SK-N-SH (cell line): ENCODE data around the gene C1RL. TPM values are rescaled to one million over a fixed set of nuclear protein-coding genes. Genes with fewer than 3 reads are reported as not detected.

Source experiments
- CTCF ChIA-PET: fragments of 300-600, 350-600 bp; formaldehyde crosslinking; extraction: SDS; loops from one replicate; lab custom pipeline; 2021; lab: Yijun Ruan, JAX
- POLR2A ChIA-PET: fragments of 350-600 bp; sonication (Branson Sonifier 250); formaldehyde crosslinking; extraction: SDS; loops from one replicate; lab custom pipeline; 2020; ENCODE audit warnings: antibody characterized with exemption, inconsistent platforms; lab: Yijun Ruan, JAX
- DNase-seq: peaks from one replicate; pipeline ENCODE4 v3.0.0; 2012
- H2AFZ ChIP-seq: fragments of 200-600 bp; sonication (generic); 2 replicates; pipeline ENCODE4 v1.8.1; 2016; ENCODE audit warnings: antibody characterized with exemption, mild to moderate bottlenecking, low read depth
- H3F3A ChIP-seq: fragments of 200-600 bp; sonication (generic); replicated peaks from 2 replicates; pipeline ENCODE3; 2016; ENCODE audit warnings: antibody characterized with exemption, mild to moderate bottlenecking; ENCODE audit not compliant: insufficient read depth
- H3K27ac ChIP-seq, 2 experiments: fragments of 200-500 bp in 1 of 2; fragments of 200-600 bp in 1 of 2; sonication (Bioruptor generic) in 1 of 2; sonication (generic), shearing (Covaris generic) in 1 of 2; 2 replicates each; pipeline versions ENCODE4 v1.5.1 to v1.6.1; 2014 to 2016; ENCODE audit warnings: low read depth in 2 of 2, inconsistent platforms in 1 of 2, low read length in 1 of 2, mild to moderate bottlenecking in 1 of 2, mixed read lengths in 1 of 2
- H3K27me3 ChIP-seq: fragments of 200-600 bp; sonication (generic), shearing (Covaris generic); 2 replicates; pipeline ENCODE4 v1.6.1; 2016; ENCODE audit warnings: mixed run types; ENCODE audit not compliant: insufficient read depth
- H3K36me3 ChIP-seq, 2 experiments: fragments of 200-500 bp in 1 of 2; fragments of 200-600 bp in 1 of 2; sonication (Bioruptor generic) in 1 of 2; sonication (generic) in 1 of 2; replicated peaks in 1 of 2; 2 replicates each; pipeline versions ENCODE3 to v1.5.1; 2014 to 2016; ENCODE audit warnings: low read length in 1 of 2, mild to moderate bottlenecking in 1 of 2; ENCODE audit not compliant: insufficient read depth in 2 of 2, control insufficient read depth in 1 of 2
- H3K4me1 ChIP-seq, 2 experiments: fragments of 200-500 bp in 1 of 2; fragments of 200-600 bp in 1 of 2; sonication (Bioruptor generic) in 1 of 2; sonication (generic), shearing (Covaris generic) in 1 of 2; 2 replicates each; pipeline versions ENCODE4 v1.5.1 to v1.6.1; 2014 to 2016; ENCODE audit warnings: low read depth in 1 of 2, low read length in 1 of 2, mixed run types in 1 of 2; ENCODE audit not compliant: insufficient read depth in 2 of 2, control insufficient read depth in 1 of 2
- H3K4me2 ChIP-seq: fragments of 200-600 bp; sonication (generic), shearing (Covaris generic); 2 replicates; pipeline ENCODE4 v1.6.1; 2017; ENCODE audit warnings: mixed run types
- H3K4me3 ChIP-seq, 2 experiments: fragments of 200-500 bp in 1 of 2; fragments of 200-600 bp in 1 of 2; sonication (Bioruptor generic) in 1 of 2; sonication (generic), shearing (Covaris generic) in 1 of 2; 2 replicates each; pipeline versions ENCODE4 v1.5.1 to v1.8.1; 2014 to 2016; ENCODE audit warnings: low read depth in 2 of 2, inconsistent platforms in 1 of 2, low read length in 1 of 2, mild to moderate bottlenecking in 1 of 2, mixed read lengths in 1 of 2, moderate library complexity in 1 of 2
- H3K79me2 ChIP-seq: fragments of 200-600 bp; sonication (generic); 2 replicates; pipeline ENCODE4 v1.8.1; 2017; ENCODE audit warnings: mild to moderate bottlenecking; ENCODE audit not compliant: insufficient read depth
- H3K9ac ChIP-seq: fragments of 200-600 bp; sonication (generic); 2 replicates; pipeline ENCODE4 v1.6.1; 2017; ENCODE audit warnings: mixed run types
- H3K9me2 ChIP-seq: fragments of 200-600 bp; sonication (generic); 2 replicates; pipeline ENCODE4 v1.6.1; 2017; ENCODE audit warnings: mixed run types
- H3K9me3 ChIP-seq: fragments of 200-600 bp; sonication (generic); 2 replicates; pipeline ENCODE4 v1.6.1; 2017; ENCODE audit warnings: mixed run types, mild to moderate bottlenecking, moderate library complexity
- H4K20me1 ChIP-seq: fragments of 200-600 bp; sonication (generic); 2 replicates; pipeline ENCODE4 v1.6.1; 2017; ENCODE audit warnings: mild to moderate bottlenecking, mixed run types; ENCODE audit not compliant: insufficient read depth
- CTCF ChIP-seq: fragments of 200-600 bp; sonication (generic); IDR thresholded peaks from 2 replicates; pipeline ENCODE4 v1.6.1; 2017; ENCODE audit warnings: antibody characterized with exemption, mild to moderate bottlenecking, moderate library complexity
- ELF1 ChIP-seq: IDR thresholded peaks from 2 replicates; pipeline ENCODE4 v1.4.0; 2012
- EP300 ChIP-seq, 2 experiments: IDR thresholded peaks; 2 replicates each; pipeline versions ENCODE4 v1.4.0 to v1.6.1; 2012; ENCODE audit warnings: borderline replicate concordance in 1 of 2, low read depth in 1 of 2, low read length in 1 of 2
- FOXM1 ChIP-seq: IDR thresholded peaks from 2 replicates; pipeline ENCODE4 v1.4.0; 2012; ENCODE audit warnings: low read depth, mild to moderate bottlenecking
- GABPA ChIP-seq: IDR thresholded peaks from 2 replicates; pipeline ENCODE4 v1.4.0; 2012; ENCODE audit warnings: low read depth, mild to moderate bottlenecking
- GATA2 ChIP-seq: sonication (generic); formaldehyde crosslinking; IDR thresholded peaks from 2 replicates; pipeline ENCODE4 v1.5.0; 2020; ENCODE audit warnings: mild to moderate bottlenecking, missing genetic modification reagents
- IRF3 ChIP-seq: fragments of 150-350 bp; IDR thresholded peaks from 2 replicates; pipeline ENCODE4 v1.6.1; 2016; ENCODE audit warnings: mild to moderate bottlenecking, low read depth, low read length
- JUND ChIP-seq: IDR thresholded peaks from 2 replicates; pipeline ENCODE4 v1.4.0; 2012
- MAX ChIP-seq: IDR thresholded peaks from 2 replicates; pipeline ENCODE4 v1.4.0; 2012; ENCODE audit warnings: low read depth
- NFIC ChIP-seq: IDR thresholded peaks from 2 replicates; pipeline ENCODE4 v1.4.0; 2012; ENCODE audit warnings: borderline replicate concordance
- RAD21 ChIP-seq: IDR thresholded peaks from 2 replicates; pipeline ENCODE4 v1.6.1; 2012; ENCODE audit warnings: mild to moderate bottlenecking, low read length
- RFX5 ChIP-seq: IDR thresholded peaks from 2 replicates; pipeline ENCODE4 v1.6.1; 2012; ENCODE audit warnings: mild to moderate bottlenecking, improper control_type of control experiment, low read length
- SMC3 ChIP-seq: IDR thresholded peaks from 2 replicates; pipeline ENCODE4 v1.6.1; 2012; ENCODE audit warnings: low read depth, low read length, improper control_type of control experiment
- TCF12 ChIP-seq: IDR thresholded peaks from 2 replicates; pipeline ENCODE4 v1.4.0; 2012
- TEAD4 ChIP-seq: IDR thresholded peaks from 2 replicates; pipeline ENCODE4 v1.4.0; 2012; ENCODE audit warnings: mild to moderate bottlenecking, borderline replicate concordance; ENCODE audit not compliant: insufficient read depth
- YY1 ChIP-seq: IDR thresholded peaks from 2 replicates; pipeline ENCODE4 v1.4.0; 2012; ENCODE audit warnings: low read depth, mild to moderate bottlenecking
- WGBS: methylation state at CpG from one replicate; pipeline ENCODE4 v1.1.6; 2017; ENCODE audit warnings: low lambda C conversion rate; 5-methylcytosine and 5-hydroxymethylcytosine counted together
- polyA plus RNA-seq, 3 experiments: library from polyadenylated mRNA; depleted of rRNA; stranded (reverse); fragments of >200 nt; gene quantifications; 2 replicates each; pipeline ENCODE4 v1.2.3, GENCODE V29; 2012
- TF ChIP-seq, protein P1 (sequence below): IDR thresholded peaks from 2 replicates; pipeline ENCODE4; 2012

C1RL gene
- polyA plus RNA-seq, 1 of the 3 experiments (the other 2 are of a cell fraction) = 8.3 TPM

- Histone ChIP-seq H3K27me3 (peaks cover 10% of the 10 kb centered on the region; the same call in 1 of the 2 replicates), H3K4me1 (peaks cover 0 to 19% of the 10 kb centered on the region in 2 experiments; a peak in 2 of 4 replicates), H3K9ac (no peak overlapping the region), H3K9me3 (no peaks in the 10 kb centered on the region), H3K27ac (no peak overlapping the region), H3K36me3 (no peaks in the 10 kb centered on the region), H4K20me1 (no peaks in the 10 kb centered on the region), H3K79me2 (no peaks in the 10 kb centered on the region), H3K4me3 (no peak overlapping the region; a peak in 1 of 4 replicates), H3K4me2 (no peak overlapping the region), H2AFZ (no peak overlapping the region), H3F3A (no peaks in the 10 kb centered on the region), H3K9me2 (no peaks in the 10 kb centered on the region)
- POLR2A ChIA-PET = no interaction called here
- 14% methylated on average over 4 of the region's 5 CpGs for WGBS
- TF ChIP-seq TEAD4 = no peak
- peak; percentile 49 for TF ChIP-seq SMC3
- TF ChIP-seq EP300 (IDR thresholded peaks at IDR 0.05; ENCODE audit: borderline replicate concordance in 1 of 2, low read depth in 1 of 2, low read length in 1 of 2) = no peak
- peak; percentile 87 for TF ChIP-seq CTCF
- no peak for TF ChIP-seq FOXM1
- TF ChIP-seq ELF1 = no peak
- TF ChIP-seq NFIC = no peak
- no peak for TF ChIP-seq GABPA
- TF ChIP-seq YY1 = no peak
- TF ChIP-seq TCF12 = no peak
- TF ChIP-seq GATA2 (CRISPR knock-in tag) = no peak
- TF ChIP-seq MAX = no peak
- TF ChIP-seq RAD21 = peak; percentile 65
- TF ChIP-seq RFX5 = no peak
- CTCF ChIA-PET = interaction anchor here (0.6 to 4.4 kb wide), 46 partner anchors 9 to 538 kb away, joined by 3 to 39 read pairs (median 5); partner anchors contain the start of genes C12orf57, C1R, C1S and LPCAT3
- DNase-seq = peak; percentile 61
Measured at GRCh38 chr12:7113389-7113871, 4.4 kb upstream of the C1RL start.

DNA sequence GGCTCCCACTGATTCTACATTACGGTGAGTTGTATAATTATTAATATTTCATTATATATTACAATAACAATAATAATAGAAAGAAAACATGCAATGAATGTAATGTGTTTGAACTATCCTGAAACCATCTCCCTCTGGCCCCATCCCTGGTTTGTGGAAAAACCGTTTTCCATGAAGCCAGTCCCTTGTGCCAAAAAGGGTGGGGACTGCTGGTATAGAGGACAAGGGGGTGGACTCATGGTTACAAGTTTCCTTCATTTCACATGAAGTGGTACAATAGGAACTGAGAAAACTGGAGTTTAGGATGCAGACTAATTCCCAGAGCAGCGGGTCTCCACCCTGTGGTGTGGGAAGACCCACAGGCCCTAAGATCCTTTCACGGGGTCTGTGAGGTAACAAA is 3.0 kb upstream of the C1RL start:
- Histone ChIP-seq H2AFZ (no peak overlapping the region), H3K9ac (no peak overlapping the region), H3K9me2 (no peaks in the 10 kb centered on the region), H3K4me1 (peaks cover 0 to 23% of the 10 kb centered on the region in 2 experiments; a peak in 2 of 4 replicates), H3F3A (no peaks in the 10 kb centered on the region), H3K79me2 (no peaks in the 10 kb centered on the region), H3K9me3 (no peaks in the 10 kb centered on the region), H3K4me3 (no peak overlapping the region), H3K27me3 (no peaks in the 10 kb centered on the region; the same call in 1 of the 2 replicates), H4K20me1 (no peaks in the 10 kb centered on the region), H3K27ac (no peak overlapping the region), H3K4me2 (no peak overlapping the region), H3K36me3 (no peaks in the 10 kb centered on the region)
- CTCF ChIA-PET = interaction anchor here (0.9 to 4.4 kb wide), 15 partner anchors 9 to 187 kb away, joined by 3 to 39 read pairs (median 5); partner anchors contain the start of genes C1R, C1S and LPCAT3
- 82% methylated on average over 4 of the region's 4 CpGs for WGBS
- POLR2A ChIA-PET = no interaction called here
- TF ChIP-seq MAX (no peak), JUND (no peak), IRF3 (no peak), RFX5 (no peak)
- TF ChIP-seq, protein P1, sequence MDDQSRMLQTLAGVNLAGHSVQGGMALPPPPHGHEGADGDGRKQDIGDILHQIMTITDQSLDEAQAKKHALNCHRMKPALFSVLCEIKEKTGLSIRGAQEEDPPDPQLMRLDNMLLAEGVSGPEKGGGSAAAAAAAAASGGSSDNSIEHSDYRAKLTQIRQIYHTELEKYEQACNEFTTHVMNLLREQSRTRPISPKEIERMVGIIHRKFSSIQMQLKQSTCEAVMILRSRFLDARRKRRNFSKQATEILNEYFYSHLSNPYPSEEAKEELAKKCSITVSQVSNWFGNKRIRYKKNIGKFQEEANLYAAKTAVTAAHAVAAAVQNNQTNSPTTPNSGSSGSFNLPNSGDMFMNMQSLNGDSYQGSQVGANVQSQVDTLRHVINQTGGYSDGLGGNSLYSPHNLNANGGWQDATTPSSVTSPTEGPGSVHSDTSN = no peak
- DNase-seq = no peak
